Choroid plexus epithelial cell (primary cell): Measurements from ENCODE around the gene TRPV6.

ENCODE experiments used
- DNase-seq: peaks from one replicate; pipeline ENCODE4 v3.0.0-alpha.2; 2010; ENCODE audit warnings: low read depth
- H3K4me3 ChIP-seq: 2 replicates; pipeline ENCODE4 v1.5.1; 2011; ENCODE audit warnings: low read depth, mild to moderate bottlenecking, control low read depth, low read length, moderate library complexity
- CTCF ChIP-seq: conservative IDR thresholded peaks from 2 replicates; pipeline ENCODE4 v1.5.1; 2011; ENCODE audit warnings: low read depth, mild to moderate bottlenecking, control low read depth, inconsistent platforms, low read length, moderate library complexity

Gene TRPV6

DNA sequence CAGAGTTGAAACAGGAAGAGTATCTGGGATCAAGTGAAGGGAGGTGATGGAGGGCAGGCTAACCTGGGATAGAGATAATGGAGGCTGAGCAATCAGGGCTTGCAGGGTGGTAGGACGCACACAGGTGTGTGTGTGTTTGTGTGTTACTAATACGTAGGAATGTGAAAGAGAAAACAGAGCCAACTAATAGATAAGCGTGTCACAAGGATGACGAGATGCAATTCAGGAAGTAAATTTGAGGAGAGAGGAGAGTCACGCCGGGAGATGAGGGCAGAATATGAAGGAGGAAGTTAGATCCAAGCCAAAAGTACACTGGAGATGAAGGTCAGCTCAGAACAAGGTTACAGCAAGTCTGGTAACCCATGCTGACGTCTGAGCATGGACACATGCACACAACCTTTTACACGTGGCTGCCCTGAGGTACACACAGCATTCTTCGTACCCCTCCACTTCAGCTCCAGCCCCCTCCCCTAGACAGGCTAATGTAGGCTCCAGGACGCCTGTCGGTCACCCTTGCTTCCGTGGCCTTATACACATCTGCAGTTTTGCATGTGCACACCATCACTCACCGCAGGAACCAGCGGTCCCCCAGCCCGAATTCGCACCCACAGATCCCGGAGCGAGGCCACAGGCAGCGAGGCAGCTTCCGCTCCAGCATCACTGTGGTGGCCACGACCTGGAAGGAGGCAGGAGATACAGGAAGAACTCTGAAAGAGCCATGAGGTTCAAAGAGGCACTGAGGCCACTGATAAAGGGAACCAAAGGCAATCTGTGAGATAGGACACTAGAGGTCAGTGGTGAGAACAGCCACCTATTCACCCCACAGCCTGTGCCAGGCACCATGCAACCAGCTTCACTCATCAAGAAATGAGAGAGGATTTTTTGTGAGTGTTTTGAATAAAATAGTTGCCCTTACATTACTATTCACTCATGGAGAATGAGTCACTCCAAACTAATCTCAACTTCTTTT lies 23.7 kb upstream of the TRPV6 start:
- TF ChIP-seq CTCF, result peak; percentile 13
- no peak for DNase-seq

DNA sequence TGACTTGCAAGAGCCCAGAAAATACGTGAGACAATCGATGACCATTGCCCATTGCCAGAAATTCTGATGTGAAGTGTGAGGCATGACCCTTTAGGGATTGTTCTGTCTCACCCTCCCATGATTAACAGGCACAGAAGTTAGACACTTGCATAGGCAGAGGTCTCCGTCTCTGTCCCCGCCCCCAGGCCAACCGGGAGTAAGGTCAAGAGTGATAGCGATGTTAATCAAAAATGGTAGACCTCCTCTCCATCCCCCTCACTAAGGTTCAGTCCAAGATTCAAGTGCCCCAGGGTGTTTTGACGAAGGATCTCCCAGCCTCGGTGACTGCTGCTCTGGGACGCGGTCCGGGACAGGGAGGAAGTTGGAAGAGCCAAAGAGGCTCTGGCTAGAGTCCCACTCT lies 22.7 kb upstream of the TRPV6 start:
- TF ChIP-seq CTCF, result no peak
- no peak overlapping the region for H3K4me3 ChIP-seq
- DNase-seq, result no peak

More for the DNA sequence above, 23.7 kb upstream of the TRPV6 start:
- no peak overlapping the region for H3K4me3 ChIP-seq

DNA sequence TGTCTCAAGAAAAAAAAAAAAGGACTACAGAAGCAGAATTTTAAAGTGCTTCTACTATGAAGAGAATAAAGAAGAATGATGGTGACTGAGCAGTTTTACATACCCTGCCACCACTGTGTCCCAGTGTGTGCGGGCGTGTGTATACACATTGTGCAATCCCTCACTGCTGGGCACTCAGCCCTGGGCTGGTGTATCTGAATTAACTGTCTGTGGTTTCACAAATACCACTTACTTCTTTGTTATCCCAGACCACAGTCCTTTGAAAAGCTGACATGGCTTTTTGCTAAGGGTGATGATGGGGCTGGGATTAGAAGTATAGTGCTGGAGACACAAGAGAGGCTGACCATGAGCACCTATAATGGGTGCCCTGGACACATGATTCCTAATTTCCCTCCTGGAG lies 21.1 kb upstream of the TRPV6 start:
- DNase-seq, result no peak
- no peak overlapping the region for H3K4me3 ChIP-seq
- TF ChIP-seq CTCF, result no peak

GRCh38 chr7:142905759-142906158 lies 20.2 kb upstream of the TRPV6 start:
- H3K4me3 ChIP-seq, result no peak overlapping the region
- DNase-seq, result no peak
- TF ChIP-seq CTCF, result no peak

DNA sequence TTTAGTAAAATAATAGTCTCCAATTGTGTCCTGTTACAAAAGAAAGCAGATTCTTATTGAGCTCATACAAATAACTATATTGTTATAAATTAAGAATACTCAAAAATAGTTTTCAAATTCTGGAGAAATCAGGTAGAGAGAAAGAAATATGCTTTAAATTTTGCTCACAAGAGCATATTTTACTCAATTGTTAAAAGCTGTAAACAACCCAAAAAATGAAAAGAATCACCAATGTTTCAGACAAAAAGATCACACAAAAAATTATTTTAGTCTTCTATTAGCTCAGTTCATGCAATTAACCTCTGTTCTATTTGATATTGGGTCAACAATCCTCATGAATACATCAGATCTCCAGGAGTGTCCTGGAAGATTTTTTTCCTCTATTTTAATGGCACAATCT lies 18.6 kb upstream of the TRPV6 start:
- no peak for TF ChIP-seq CTCF
- no peak overlapping the region for H3K4me3 ChIP-seq
- no peak for DNase-seq

- no peak for DNase-seq
- TF ChIP-seq CTCF, result no peak
- H3K4me3 ChIP-seq, result no peak overlapping the region
These were observed 16.1 kb upstream of the TRPV6 start for GRCh38 chr7:142901426-142902259.
